Motor neuron (in vitro differentiated cells): ENCODE results near the gene SRL. TPM values are rescaled to one million over a fixed set of nuclear protein-coding genes. Genes with fewer than 3 reads are reported as not detected.

Experiments used
- ATAC-seq, 8 experiments: fragments of 200-7000 bp; cut with Tn5 transposase; replicated peaks in 6 of 8; 2 replicates each; pipeline ENCODE4 v1.8.0; 2021; ENCODE audit warnings: mild to moderate bottlenecking in 8 of 8, moderate library complexity in 8 of 8
- H3K27ac ChIP-seq, 2 donors: fragments of 250-450 bp; sonication (Bioruptor Pico); 2 replicates each; pipeline ENCODE4 v1.9.0; 2021; ENCODE audit warnings: antibody characterized with exemption in 2 of 2, mild to moderate bottlenecking in 2 of 2, moderate library complexity in 1 of 2
- H3K4me1 ChIP-seq, 2 donors: fragments of 250-450 bp; sonication (Bioruptor Pico); replicated peaks in 1 of 2; 2 replicates each; pipeline ENCODE4 v1.6.1; 2021; ENCODE audit warnings: antibody characterized with exemption in 2 of 2, mild to moderate bottlenecking in 2 of 2, moderate library complexity in 1 of 2
- H3K4me3 ChIP-seq, 5 donors: fragments of 250-450 bp; sonication (Bioruptor Pico); 2 replicates each; pipeline ENCODE4 v1.9.0; 2021; ENCODE audit warnings: antibody characterized with exemption in 5 of 5, mild to moderate bottlenecking in 5 of 5, moderate library complexity in 4 of 5
- WGBS, 10 experiments: fragments of 450-650 bp; shearing (Covaris generic); methylation state at CpG; one replicate each; pipeline ENCODE4 v1.0.0; 2022; 5-methylcytosine and 5-hydroxymethylcytosine counted together
- in situ Hi-C, 9 experiments: fragments of 400-800 bp; cut with MboI; loops; one replicate each; pipeline ENCODE4 v1.15.0; 2021; ENCODE audit warnings: low sequenced_read_pairs in 9 of 9, low pct_unique_long_range_greater_than_20kb in 2 of 9; ENCODE audit not compliant: unreplicated experiment in 9 of 9
- total RNA-seq, 8 experiments: library from RNA; unstranded; fragments of 300-600 nt; gene quantifications; 2 replicates each; pipeline versions ENCODE4 v1.2.3 to v1.2.4, GENCODE V29; 2022

Gene SRL
- total RNA-seq, 8 experiments from 2014 or later = 0.07 to 0.71 (median 0.34) TPM

DNA sequence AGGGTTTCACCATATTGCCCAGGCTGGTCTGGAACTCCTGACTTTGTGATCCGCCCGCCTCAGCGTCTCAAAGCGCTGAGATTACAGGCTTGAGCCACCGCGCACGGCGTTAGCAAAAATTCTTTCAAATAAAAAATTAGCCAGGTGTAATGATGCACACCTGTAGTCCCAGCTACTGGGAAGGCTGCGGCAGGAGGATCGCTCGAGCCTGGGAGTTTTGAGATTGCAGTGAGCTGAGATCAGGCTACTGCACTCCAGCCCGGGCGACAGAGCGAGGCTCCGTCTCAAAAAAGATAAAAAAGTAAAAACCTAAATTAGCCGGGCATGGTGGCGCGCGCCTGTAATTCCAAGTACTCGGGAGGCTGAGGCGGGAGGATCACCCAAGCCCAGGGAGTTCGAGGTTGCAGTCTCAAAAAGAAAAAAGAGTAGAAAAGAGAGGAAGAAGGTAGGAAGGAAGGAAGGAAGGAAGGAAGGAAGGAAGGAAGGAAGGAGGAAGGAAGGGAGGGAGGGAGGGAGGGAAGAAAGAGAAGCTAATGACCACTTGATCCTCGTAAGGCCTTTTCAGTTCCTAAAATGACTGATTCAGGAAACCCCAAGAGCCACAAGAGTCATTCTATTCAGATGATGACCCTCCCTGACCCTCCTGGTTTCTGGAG is 59.2 kb downstream of the SRL start:
- Histone ChIP-seq H3K27ac (peak overlapping the region; percentile 68 to 80), H3K4me3 (peak overlapping the region; percentile 43 to 53 (median 45)), H3K4me1 (peaks cover 5 to 8% of the 10 kb centered on the region in 2 donors)
- no peak for ATAC-seq
- in situ Hi-C loops = no loop called here
- 92 to 100% (median 97%) methylated on average over 1 to 19 of the region's 23 CpGs; no CpG with 5 or more reads in 2 of the 10 experiments for WGBS, 10 experiments

DNA sequence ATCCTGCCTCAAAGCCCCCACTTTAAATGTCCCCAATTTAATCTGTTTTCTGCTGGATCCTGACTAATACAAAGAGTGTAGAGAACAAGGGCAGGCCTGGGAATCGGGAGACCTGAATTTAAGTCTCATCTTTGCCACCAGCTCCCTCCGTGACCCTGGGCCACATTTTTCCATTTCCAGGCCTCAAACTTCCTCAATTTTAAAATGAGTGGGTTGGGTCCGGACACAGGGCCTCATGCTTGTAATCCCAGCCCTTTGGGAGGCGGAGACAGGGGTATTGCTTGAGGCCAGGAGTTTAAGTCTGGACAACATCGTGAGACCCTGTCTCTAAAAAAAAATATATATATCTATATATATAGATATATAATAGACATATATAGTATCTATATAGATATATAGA is 61.4 kb downstream of the SRL start:
- Histone ChIP-seq H3K4me1 (peaks cover 5 to 8% of the 10 kb centered on the region in 2 donors), H3K27ac (no peak overlapping the region), H3K4me3 (no peak overlapping the region)
- WGBS, 10 experiments = 51 to 100% (median 80%) methylated on average over 1 to 3 of the region's 5 CpGs; no CpG with 5 or more reads in 3 of the 10 experiments
- ATAC-seq = no peak
- in situ Hi-C loops = no loop called here

DNA sequence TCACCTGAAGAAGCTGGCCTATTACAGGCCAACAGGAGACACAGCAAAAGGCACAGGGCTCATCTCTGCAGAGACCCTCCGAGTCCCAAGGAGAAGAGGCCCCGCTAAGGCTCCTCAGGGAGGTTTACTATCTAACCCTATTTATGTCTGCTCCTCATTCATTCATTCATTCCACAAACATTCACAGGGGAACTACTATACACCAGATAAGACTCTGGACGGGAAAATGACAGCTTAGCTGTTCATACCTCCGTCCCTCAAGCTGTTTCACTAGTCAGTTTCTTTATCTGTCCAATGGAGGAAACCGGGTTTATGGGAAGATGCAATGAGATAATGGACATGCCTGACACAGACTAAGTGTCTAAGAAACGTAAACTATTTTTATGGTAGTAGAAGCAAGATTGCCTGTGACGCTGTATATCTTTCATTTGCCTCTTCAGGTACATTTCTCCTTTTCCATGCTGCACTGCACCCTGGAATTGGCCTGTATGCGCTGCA is 62.1 kb downstream of the SRL start:
- peaks cover 5 to 8% of the 10 kb centered on the region in 2 donors for H3K4me1 ChIP-seq
- WGBS, 10 experiments = 50 to 100% (median 90%) methylated on average over 1 to 8 of the region's 8 CpGs
- no peak overlapping the region for H3K27ac ChIP-seq
- in situ Hi-C loops = no loop called here
- no peak for ATAC-seq
- no peak overlapping the region for H3K4me3 ChIP-seq

DNA sequence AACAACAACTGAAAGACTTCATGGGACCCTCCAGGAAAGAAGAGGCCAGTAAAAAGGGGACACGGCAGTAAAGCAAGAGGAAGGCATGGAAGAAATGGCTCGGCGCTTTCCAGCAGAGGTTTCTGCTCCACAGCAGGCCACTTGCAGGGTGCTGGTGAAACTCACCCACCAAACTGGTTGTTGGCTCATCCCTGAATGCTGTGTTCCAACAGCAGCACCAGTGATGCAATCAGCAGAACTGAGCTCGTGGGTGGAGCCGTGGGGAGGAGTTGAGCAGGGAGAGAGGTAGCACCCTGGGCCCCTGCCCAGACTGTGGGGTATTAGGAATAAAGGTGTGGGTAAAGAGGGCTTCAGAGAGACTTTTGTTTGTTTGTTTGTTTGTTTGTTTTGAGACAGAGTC is 62.9 kb downstream of the SRL start:
- in situ Hi-C loops = no loop called here
- WGBS, 10 experiments = 42 to 96% (median 82%) methylated on average over 1 to 3 of the region's 5 CpGs; no CpG with 5 or more reads in 4 of the 10 experiments
- ATAC-seq = no peak
- H3K27ac ChIP-seq = no peak overlapping the region
- peaks cover 5% of the 10 kb centered on the region in 2 donors for H3K4me1 ChIP-seq
- no peak overlapping the region for H3K4me3 ChIP-seq

DNA sequence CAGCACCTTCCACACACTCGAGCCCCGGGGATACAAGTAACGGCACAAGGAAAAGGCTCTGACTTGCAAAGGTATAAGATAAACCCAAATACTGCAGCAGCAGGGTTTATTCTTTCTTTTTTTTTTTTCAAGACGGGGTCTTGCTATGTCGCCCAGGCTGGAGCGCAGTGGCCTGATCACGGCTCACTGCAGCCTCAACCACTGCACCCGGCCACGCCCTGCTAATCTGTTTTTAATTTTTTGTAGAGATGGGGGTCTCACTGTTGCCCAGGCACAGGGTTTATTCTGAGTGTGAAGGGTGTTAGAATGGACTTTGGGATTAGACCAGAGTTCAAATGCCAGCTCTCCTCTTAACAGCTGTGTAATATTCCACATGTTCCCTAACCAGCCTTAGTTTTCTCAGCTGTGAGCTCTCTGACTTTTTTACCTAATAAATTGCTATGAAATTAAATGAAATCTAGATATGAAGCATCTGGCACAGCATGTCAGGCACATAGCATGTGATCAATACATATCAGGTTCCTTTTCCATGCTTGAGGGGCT is 63.3 kb downstream of the SRL start:
- H3K4me1 ChIP-seq = peaks cover 5% of the 10 kb centered on the region in 2 donors
- no peak overlapping the region for H3K4me3 ChIP-seq
- H3K27ac ChIP-seq = no peak overlapping the region
- 82 to 100% (median 92%) methylated on average over 1 to 8 of the region's 9 CpGs; no CpG with 5 or more reads in 4 of the 10 experiments for WGBS, 10 experiments
- in situ Hi-C loops = no loop called here
- no peak for ATAC-seq

DNA sequence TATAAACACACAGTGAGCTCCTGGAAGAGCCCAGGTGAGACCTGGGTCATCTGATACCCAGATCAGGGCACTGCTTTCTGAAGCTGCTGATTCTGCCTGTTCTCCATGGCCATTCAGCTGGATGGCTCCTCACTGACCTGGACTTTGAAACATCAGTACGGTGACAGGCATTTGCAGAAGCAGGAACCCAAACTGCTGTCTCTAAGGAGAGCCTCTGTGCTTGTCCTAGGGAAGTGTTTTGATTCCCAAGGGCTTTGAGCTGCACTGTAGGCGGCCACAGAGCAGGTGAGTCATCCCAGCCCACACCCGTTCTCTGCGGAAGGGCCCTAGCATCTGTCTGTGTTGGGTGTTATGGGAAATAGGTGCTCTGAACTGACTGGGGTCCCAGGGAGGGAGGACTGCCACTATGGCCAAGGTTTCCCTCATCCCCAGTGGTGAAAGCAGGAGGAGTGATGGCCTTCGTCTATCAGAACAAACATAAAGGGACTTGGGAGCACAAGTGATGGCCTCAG is 64.9 kb downstream of the SRL start:
- 27 to 100% (median 60%) methylated on average over 1 to 3 of the region's 5 CpGs; no CpG with 5 or more reads in 3 of the 10 experiments for WGBS, 10 experiments
- peak in 7 of 8 experiments; percentile 75 to 99 (median 92) for ATAC-seq
- in situ Hi-C loops = no loop called here
- Histone ChIP-seq H3K4me1 (peaks cover 5% of the 10 kb centered on the region in 2 donors), H3K27ac (no peak overlapping the region), H3K4me3 (no peak overlapping the region)

DNA sequence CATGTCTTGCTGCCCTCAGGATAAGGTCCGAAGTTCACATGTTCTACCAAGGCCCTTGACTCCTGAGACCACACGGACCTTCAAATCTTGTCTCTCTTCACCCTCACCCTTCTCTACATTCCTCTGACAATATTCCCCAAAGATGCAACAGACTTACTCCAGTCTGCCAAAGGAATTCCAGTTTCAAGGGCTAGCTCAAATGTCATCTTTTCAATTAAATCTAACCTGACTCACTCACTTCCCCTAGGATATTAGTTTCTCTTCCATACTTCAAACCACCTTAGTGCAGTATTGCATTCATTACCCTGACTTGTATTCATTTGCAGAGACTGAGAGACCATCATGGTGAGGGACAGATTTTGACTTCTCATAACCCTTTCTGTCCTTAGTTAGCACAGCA is 66.0 kb downstream of the SRL start:
- 92 to 100% (median 97%) methylated on average over 1 to 2 of the region's 2 CpGs; no CpG with 5 or more reads in 2 of the 10 experiments for WGBS, 10 experiments
- in situ Hi-C loops = no loop called here
- no peak for ATAC-seq
- H3K4me1 ChIP-seq = no peaks in the 10 kb centered on the region
- H3K4me3 ChIP-seq = no peak overlapping the region
- H3K27ac ChIP-seq = no peak overlapping the region

DNA sequence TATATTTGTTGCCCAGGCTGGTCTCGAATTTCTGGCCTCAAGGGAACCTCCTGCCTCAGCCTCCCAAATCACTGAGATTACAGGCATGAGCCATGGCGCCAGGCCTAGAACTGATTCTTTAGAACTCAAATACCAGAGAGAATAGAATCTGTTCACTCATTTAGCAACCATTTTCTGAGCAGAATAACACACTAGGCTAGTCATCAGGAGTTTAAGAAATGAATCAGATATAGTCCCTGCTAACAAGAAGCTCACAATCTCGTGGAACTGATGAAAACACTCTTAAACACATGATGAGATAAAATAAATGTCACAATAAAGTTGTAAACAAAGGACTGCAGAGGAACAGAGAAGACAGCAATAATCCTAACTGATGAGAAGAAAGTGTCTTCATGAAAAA is 69.8 kb downstream of the SRL start:
- H3K4me3 ChIP-seq = no peak overlapping the region
- in situ Hi-C loops = no loop called here
- 0 to 100% (median 67%) methylated on average over 1 to 3 of the region's 3 CpGs; no CpG with 5 or more reads in 1 of the 10 experiments for WGBS, 10 experiments
- ATAC-seq = no peak
- no peaks in the 10 kb centered on the region for H3K4me1 ChIP-seq
- no peak overlapping the region for H3K27ac ChIP-seq

DNA sequence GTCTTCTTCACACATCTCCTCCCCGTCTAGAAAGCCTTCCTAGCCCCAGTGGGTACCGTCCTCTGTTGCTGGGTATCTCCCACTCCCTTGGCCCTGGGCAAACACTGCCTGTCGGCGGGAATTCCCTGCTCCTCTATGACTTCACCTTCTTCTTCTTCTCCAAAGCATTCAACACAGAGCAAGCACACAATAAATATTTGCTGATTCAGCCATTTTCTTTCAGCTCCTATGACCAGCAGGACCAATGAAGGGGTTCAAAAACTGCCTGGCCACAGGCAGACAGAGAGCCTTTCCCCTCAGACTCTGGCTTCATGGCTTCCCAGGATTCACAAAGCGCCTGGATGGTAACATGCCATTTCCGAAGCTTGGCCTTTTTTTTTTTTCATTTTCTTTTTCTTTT is 72.5 kb downstream of the SRL start:
- WGBS, 10 experiments = 73 to 100% (median 85%) methylated on average over 1 to 6 of the region's 6 CpGs; no CpG with 5 or more reads in 2 of the 10 experiments
- H3K27ac ChIP-seq = no peak overlapping the region
- peak in 1 of 8 experiments; percentile 34 for ATAC-seq
- H3K4me3 ChIP-seq = no peak overlapping the region
- H3K4me1 ChIP-seq = no peaks in the 10 kb centered on the region
- in situ Hi-C loops = no loop called here

DNA sequence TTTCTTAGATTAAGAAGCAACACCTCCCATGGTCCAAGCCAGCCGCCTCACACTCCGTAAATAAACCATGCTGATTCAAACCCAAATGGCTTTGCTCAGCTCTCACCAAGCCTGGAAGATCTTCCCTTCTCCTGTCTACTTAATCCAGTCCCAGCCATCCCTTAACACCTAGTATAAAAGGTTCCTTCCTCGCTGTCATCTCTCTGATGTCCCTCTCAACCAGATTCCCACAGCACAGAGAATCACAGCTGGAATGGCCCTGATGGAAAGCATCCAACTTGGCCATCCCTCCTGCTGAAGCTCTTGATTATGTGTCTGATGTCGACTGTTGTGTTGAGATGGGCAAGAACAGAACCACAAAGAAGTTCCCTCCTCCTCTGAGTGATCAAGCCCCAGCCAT is 75.1 kb downstream of the SRL start:
- Histone ChIP-seq H3K4me1 (no peaks in the 10 kb centered on the region), H3K4me3 (no peak overlapping the region), H3K27ac (no peak overlapping the region)
- in situ Hi-C loops = no loop called here
- WGBS, 10 experiments = 66 to 89% (median 76%) methylated on average over 1 to 3 of the region's 4 CpGs; no CpG with 5 or more reads in 6 of the 10 experiments
- no peak for ATAC-seq

DNA sequence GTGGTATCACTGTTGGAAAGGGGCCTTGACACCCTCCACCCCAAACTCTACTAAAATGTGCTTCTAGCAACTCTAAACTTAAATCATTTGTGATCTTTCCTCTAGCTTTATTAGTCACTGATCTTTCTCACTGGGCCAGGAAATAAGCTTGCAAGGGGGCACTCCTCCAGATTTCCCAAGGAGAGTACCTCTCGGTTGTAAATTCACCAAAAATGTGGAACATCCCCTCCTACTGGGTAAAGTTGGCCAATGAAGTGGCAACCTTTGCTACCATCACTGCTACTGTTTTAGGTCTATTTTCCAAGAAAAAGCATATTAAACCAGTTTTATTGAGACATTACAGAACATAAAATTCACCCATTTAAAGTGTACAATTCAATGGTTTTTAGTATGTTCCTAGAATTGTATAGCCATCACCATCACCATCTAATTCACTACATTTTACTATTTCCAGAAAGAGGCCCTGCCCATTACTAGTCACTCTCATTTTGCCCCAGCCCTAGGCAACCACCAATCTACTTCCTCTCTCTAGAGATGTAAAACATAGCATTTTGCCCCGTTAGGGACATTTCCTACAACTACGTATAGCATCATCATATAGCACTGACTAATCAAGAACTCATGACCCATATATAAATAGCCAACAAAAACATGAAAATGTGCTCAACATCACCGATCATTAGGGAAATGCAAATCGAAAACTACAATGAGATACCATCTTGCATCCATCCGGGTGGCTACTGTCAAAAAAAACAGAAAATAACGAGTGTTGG is 81.0 kb downstream of the SRL start:
- H3K4me1 ChIP-seq = no peaks in the 10 kb centered on the region
- ATAC-seq = no peak
- H3K4me3 ChIP-seq = no peak overlapping the region
- WGBS, 10 experiments = 59 to 94% (median 87%) methylated on average over 3 to 7 of the region's 7 CpGs
- H3K27ac ChIP-seq = no peak overlapping the region
- in situ Hi-C loops = no loop called here

DNA sequence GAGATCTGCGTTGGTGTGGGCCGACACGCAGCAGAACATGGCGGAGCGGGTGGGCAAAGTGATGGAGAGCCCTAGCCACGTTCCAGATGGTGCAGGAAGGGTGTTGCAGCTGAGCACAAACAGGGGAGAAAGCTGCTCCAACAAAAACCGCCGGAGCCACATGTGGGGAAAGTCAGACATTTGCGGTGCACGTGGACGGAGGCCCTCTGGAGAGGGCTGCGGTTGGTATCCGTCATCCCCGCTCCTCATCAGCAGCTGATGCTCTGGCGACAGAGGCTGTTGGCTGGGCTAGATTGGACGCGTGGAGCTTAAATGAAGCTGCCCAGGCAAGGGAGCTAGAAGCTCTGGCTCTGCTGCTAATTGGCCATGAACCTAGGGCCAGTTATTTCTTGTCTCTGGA is 82.2 kb downstream of the SRL start:
- in situ Hi-C loops = no loop called here
- no peaks in the 10 kb centered on the region for H3K4me1 ChIP-seq
- 12 to 93% (median 60%) methylated on average over 1 to 10 of the region's 17 CpGs; no CpG with 5 or more reads in 1 of the 10 experiments for WGBS, 10 experiments
- no peak overlapping the region for H3K4me3 ChIP-seq
- H3K27ac ChIP-seq = no peak overlapping the region
- ATAC-seq = no peak
